OCI-LY7 (cell line): ENCODE results near the gene KANK2. TPM values are rescaled to one million over a fixed set of nuclear protein-coding genes. Genes with fewer than 3 reads are reported as not detected.

ENCODE experiments used
- BruUV-seq: library from RNA; stranded (reverse); fragments of 400-500 nt; replicated peaks from 2 replicates; lab custom pipeline; 2021; lab: Mats Ljungman, UMichigan
- CTCF ChIA-PET: fragments of 300-600 bp; sonication (Branson Sonifier 250); formaldehyde crosslinking; loops from one replicate; lab custom pipeline; 2022; ENCODE audit warnings: antibody characterized with exemption; ENCODE audit not compliant: unreplicated experiment; lab: Charles Lee
- POLR2A ChIA-PET: fragments of 300-600 bp; sonication (Branson Sonifier 250); formaldehyde crosslinking; loops from one replicate; lab custom pipeline; 2022; ENCODE audit warnings: antibody characterized with exemption; lab: Charles Lee
- DNase-seq: peaks from one replicate; pipeline ENCODE4 v3.0.0-alpha.2; 2015; ENCODE audit warnings: low spot score
- H2AFZ ChIP-seq: fragments of 200-600 bp; sonication (generic), shearing (Covaris generic); 2 replicates; pipeline ENCODE4 v1.6.1; 2014; ENCODE audit warnings: mild to moderate bottlenecking, antibody characterized with exemption, low read length, moderate library complexity
- H3K27ac ChIP-seq: fragments of 200-600 bp; sonication (generic); 2 replicates; pipeline ENCODE4 v1.5.1; 2014; ENCODE audit warnings: mixed run types, low read depth, mild to moderate bottlenecking, moderate library complexity, low read length, inconsistent platforms; ENCODE audit not compliant: poor library complexity, severe bottlenecking
- H3K36me3 ChIP-seq: fragments of 200-600 bp; sonication (generic); 2 replicates; pipeline ENCODE4 v1.6.1; 2014; ENCODE audit warnings: mild to moderate bottlenecking, antibody characterized with exemption, low read length, moderate library complexity, mixed read lengths; ENCODE audit not compliant: insufficient read depth
- H3K4me1 ChIP-seq: fragments of 200-600 bp; sonication (generic); 2 replicates; pipeline ENCODE4 v1.5.1; 2014; ENCODE audit warnings: mild to moderate bottlenecking, low read length; ENCODE audit not compliant: insufficient read depth, poor library complexity, severe bottlenecking
- H3K4me2 ChIP-seq: fragments of 200-600 bp; sonication (generic); 2 replicates; pipeline ENCODE4 v1.6.1; 2014; ENCODE audit warnings: mild to moderate bottlenecking, low read length
- H3K4me3 ChIP-seq: fragments of 200-600 bp; sonication (generic); 2 replicates; pipeline ENCODE4 v1.5.1; 2014; ENCODE audit warnings: mild to moderate bottlenecking, low read depth, low read length; ENCODE audit not compliant: poor library complexity, severe bottlenecking
- H3K79me2 ChIP-seq: fragments of 200-600 bp; sonication (generic); 2 replicates; pipeline ENCODE4 v1.6.1; 2016; ENCODE audit warnings: low read depth, mild to moderate bottlenecking, low read length, moderate library complexity, mixed read lengths; ENCODE audit not compliant: insufficient read depth
- H3K9me2 ChIP-seq: fragments of 200-600 bp; sonication (generic); 2 replicates; pipeline ENCODE4 v1.6.1; 2016; ENCODE audit warnings: mild to moderate bottlenecking, low read length, mixed read lengths; ENCODE audit not compliant: insufficient read depth
- H3K9me3 ChIP-seq: fragments of 200-600 bp; sonication (generic); 2 replicates; pipeline ENCODE4 v1.6.1; 2014; ENCODE audit warnings: mild to moderate bottlenecking, mixed run types, low read length, mixed read lengths
- H4K20me1 ChIP-seq: fragments of 200-600 bp; sonication (generic); 2 replicates; pipeline ENCODE4 v1.6.1; 2014; ENCODE audit warnings: mild to moderate bottlenecking, antibody characterized with exemption, low read length, moderate library complexity, mixed read lengths; ENCODE audit not compliant: insufficient read depth
- CTCF ChIP-seq: fragments of 200-600 bp; sonication (generic); conservative IDR thresholded peaks from 2 replicates; pipeline ENCODE4 v1.5.1; 2014; ENCODE audit warnings: mild to moderate bottlenecking, antibody characterized with exemption, low read length, moderate library complexity, mixed read lengths
- EZH2phosphoT487 ChIP-seq: fragments of 200-600 bp; sonication (generic); IDR thresholded peaks from 2 replicates; pipeline ENCODE4 v1.6.1; 2018; ENCODE audit warnings: low read depth, borderline replicate concordance, mild to moderate bottlenecking, mixed run types, antibody characterized with exemption, low read length, moderate library complexity, mixed read lengths
- intact Hi-C: fragments of 100-400 bp; cut with micrococcal nuclease; formaldehyde crosslinking; loops from one replicate; pipeline ENCODE4 v1.10.0; 2022; ENCODE audit not compliant: unreplicated experiment
- total RNA-seq, 2 experiments: library from RNA; depleted of rRNA in 1 of 2; stranded (reverse); fragments of >200 nt in 1 of 2; shearing (Covaris generic) in 1 of 2; gene quantifications; 2 replicates each; pipeline ENCODE4 v1.2.3, GENCODE V29; 2014 to 2022

KANK2 gene
- total RNA-seq, 2 experiments from 2014 or later: 174 to 186 TPM

GRCh38 chr19:11240008-11240444 is 42.7 kb upstream of the KANK2 start:
- no peaks in the 10 kb centered on the region for H3K4me1 ChIP-seq
- H3K36me3 ChIP-seq: peaks cover 4% of the 10 kb centered on the region; the same call in 1 of the 2 replicates
- ChIA-PET CTCF (no interaction called here), POLR2A (no interaction called here)
- no peak overlapping the region for H3K4me2 ChIP-seq
- H2AFZ ChIP-seq: no peak overlapping the region
- intact Hi-C loops: no loop called here
- no peak for DNase-seq
- no peaks in the 10 kb centered on the region for H3K79me2 ChIP-seq
- no TSS peak for BruUV-seq
- no peaks in the 10 kb centered on the region for H4K20me1 ChIP-seq
- H3K27ac ChIP-seq: no peak overlapping the region
- TF ChIP-seq CTCF (no peak), EZH2phosphoT487 (no peak)
- H3K4me3 ChIP-seq: no peak overlapping the region
- no peaks in the 10 kb centered on the region for H3K9me3 ChIP-seq
- H3K9me2 ChIP-seq: no peaks in the 10 kb centered on the region

DNA sequence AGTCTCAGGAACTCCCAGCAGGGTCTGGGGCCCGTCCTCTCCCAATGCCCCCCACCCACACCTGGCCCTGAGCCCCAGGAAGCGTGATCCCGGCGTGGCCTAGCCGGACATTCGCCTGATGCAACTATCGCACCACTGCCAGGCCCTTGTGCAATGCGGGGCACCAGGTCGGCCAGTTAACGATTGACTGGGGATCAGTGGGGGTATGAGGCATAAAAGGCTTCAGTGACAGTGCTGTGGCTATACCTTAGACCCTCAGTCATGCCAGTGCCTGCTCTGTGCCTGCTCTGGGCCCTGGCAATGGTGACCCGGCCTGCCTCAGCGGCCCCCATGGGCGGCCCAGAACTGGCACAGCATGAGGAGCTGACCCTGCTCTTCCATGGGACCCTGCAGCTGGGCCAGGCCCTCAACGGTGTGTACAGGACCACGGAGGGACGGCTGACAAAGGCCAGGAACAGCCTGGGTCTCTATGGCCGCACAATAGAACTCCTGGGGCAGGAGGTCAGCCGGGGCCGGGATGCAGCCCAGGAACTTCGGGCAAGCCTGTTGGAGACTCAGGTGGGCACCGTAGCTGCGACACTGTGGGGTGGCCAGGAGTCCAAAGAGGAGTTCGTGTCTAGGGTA is 42.1 kb upstream of the KANK2 start, which contains the start of gene ANGPTL8:
TSS of gene ANGPTL8 (plus strand) at position 243 of the 624 bp plus-strand sequence. CDS start at position 262, 19 bp downstream.
- ChIA-PET POLR2A (no interaction called here), CTCF (no interaction called here)
- no peaks in the 10 kb centered on the region for H3K4me1 ChIP-seq
- no peak within 1 kb of the TSS for H3K4me3 ChIP-seq
- intact Hi-C loops: no loop called here
- TF ChIP-seq EZH2phosphoT487 (no peak), CTCF (no peak)
- no TSS peak for BruUV-seq
- no peak within 1 kb of the TSS for H3K27ac ChIP-seq
- peaks cover 4% of the 10 kb centered on the region; the same call in 1 of the 2 replicates for H3K36me3 ChIP-seq
- DNase-seq: no peak
- H3K9me3 ChIP-seq: no peaks in the 10 kb centered on the region
- no peaks in the 10 kb centered on the region for H4K20me1 ChIP-seq
- no peak within 1 kb of the TSS for H3K4me2 ChIP-seq
- no peak within 1 kb of the TSS for H2AFZ ChIP-seq
- H3K9me2 ChIP-seq: no peaks in the 10 kb centered on the region
- H3K79me2 ChIP-seq: no peaks in the 10 kb centered on the region

- Histone ChIP-seq H3K4me1 (no peaks in the 10 kb centered on the region), H3K9me3 (no peaks in the 10 kb centered on the region), H4K20me1 (no peaks in the 10 kb centered on the region), H3K4me3 (no peak overlapping the region), H3K9me2 (no peaks in the 10 kb centered on the region), H3K4me2 (no peak overlapping the region), H3K36me3 (peaks cover 4% of the 10 kb centered on the region; the same call in 1 of the 2 replicates), H2AFZ (no peak overlapping the region), H3K27ac (no peak overlapping the region), H3K79me2 (no peaks in the 10 kb centered on the region)
- DNase-seq: no peak
- intact Hi-C loops: no loop called here
- TF ChIP-seq CTCF: no peak
- TF ChIP-seq EZH2phosphoT487: no peak
- ChIA-PET POLR2A (no interaction called here), CTCF (no interaction called here)
- BruUV-seq: no TSS peak
Measured at GRCh38 chr19:11238781-11239376, 41.5 kb upstream of the KANK2 start.
